ENCODE results near the gene PRKCI. TPM values are rescaled to one million over a fixed set of nuclear protein-coding genes. Genes with fewer than 3 reads are reported as not detected.
"Not testable (repeated sequence)": the region's sequence is repeated elsewhere in the genome, so short reads cannot be mapped to it uniquely, and the experiment has no call there.

Gene PRKCI
- total RNA-seq, 2 donors from 2014 or later = 34.4 to 48.2 TPM

GRCh38 chr3:170275832-170276231 lies 53.6 kb downstream of the PRKCI start:
- intact Hi-C loops (cut with DNase I) = no loop called here
- no peak for DNase-seq

GRCh38 chr3:170277311-170277710 lies 55.1 kb downstream of the PRKCI start:
- H3K9ac ChIP-seq (ENCODE audit: low read depth in 2 of 2, low read length in 2 of 2); H3K27me3 ChIP-seq; DNase-seq; H3K36me3 ChIP-seq; H3K4me3 ChIP-seq; H3K9me3 ChIP-seq; H3K4me1 ChIP-seq; intact Hi-C loops (cut with DNase I): not testable (repeated sequence)
- peak overlapping the region; percentile 60 for H3K27ac ChIP-seq

More at GRCh38 chr3:170275832-170276231, 53.6 kb downstream of the PRKCI start:
- peaks cover 5% of the 10 kb centered on the region for H3K4me1 ChIP-seq
- H3K36me3 ChIP-seq = no peaks in the 10 kb centered on the region
- TF ChIP-seq, protein P1, sequence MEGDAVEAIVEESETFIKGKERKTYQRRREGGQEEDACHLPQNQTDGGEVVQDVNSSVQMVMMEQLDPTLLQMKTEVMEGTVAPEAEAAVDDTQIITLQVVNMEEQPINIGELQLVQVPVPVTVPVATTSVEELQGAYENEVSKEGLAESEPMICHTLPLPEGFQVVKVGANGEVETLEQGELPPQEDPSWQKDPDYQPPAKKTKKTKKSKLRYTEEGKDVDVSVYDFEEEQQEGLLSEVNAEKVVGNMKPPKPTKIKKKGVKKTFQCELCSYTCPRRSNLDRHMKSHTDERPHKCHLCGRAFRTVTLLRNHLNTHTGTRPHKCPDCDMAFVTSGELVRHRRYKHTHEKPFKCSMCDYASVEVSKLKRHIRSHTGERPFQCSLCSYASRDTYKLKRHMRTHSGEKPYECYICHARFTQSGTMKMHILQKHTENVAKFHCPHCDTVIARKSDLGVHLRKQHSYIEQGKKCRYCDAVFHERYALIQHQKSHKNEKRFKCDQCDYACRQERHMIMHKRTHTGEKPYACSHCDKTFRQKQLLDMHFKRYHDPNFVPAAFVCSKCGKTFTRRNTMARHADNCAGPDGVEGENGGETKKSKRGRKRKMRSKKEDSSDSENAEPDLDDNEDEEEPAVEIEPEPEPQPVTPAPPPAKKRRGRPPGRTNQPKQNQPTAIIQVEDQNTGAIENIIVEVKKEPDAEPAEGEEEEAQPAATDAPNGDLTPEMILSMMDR (IDR thresholded peaks at IDR 0.05) = no peak
- no peak overlapping the region for H3K4me3 ChIP-seq
- no peak overlapping the region for H3K27ac ChIP-seq
- H3K9me3 ChIP-seq = no peaks in the 10 kb centered on the region
- H3K27me3 ChIP-seq = no peaks in the 10 kb centered on the region
- no peak overlapping the region for H3K9ac ChIP-seq (ENCODE audit: low read depth in 2 of 2, low read length in 2 of 2)

GRCh38 chr3:170277833-170278580 lies 55.8 kb downstream of the PRKCI start:
- peak overlapping the region; percentile 60 for H3K27ac ChIP-seq
- H3K27me3 ChIP-seq = no peaks in the 10 kb centered on the region
- peak; percentile 36 for DNase-seq
- intact Hi-C loops (cut with DNase I) = no loop called here
- H3K9ac ChIP-seq (ENCODE audit: low read depth in 2 of 2, low read length in 2 of 2) = peak overlapping the region in 1 of 2 donors; percentile 26
- no peaks in the 10 kb centered on the region for H3K36me3 ChIP-seq
- H3K9me3 ChIP-seq = no peaks in the 10 kb centered on the region
- TF ChIP-seq, protein P1 (IDR thresholded peaks at IDR 0.05) = no peak
- H3K4me3 ChIP-seq = no peak overlapping the region
- peaks cover 5% of the 10 kb centered on the region for H3K4me1 ChIP-seq

- peak overlapping the region; percentile 60 for H3K27ac ChIP-seq
- no peak overlapping the region for H3K9ac ChIP-seq (ENCODE audit: low read depth in 2 of 2, low read length in 2 of 2)
- intact Hi-C loops (cut with DNase I) = no loop called here
- H3K9me3 ChIP-seq = no peaks in the 10 kb centered on the region
- H3K36me3 ChIP-seq = no peaks in the 10 kb centered on the region
- H3K4me3 ChIP-seq = no peak overlapping the region
- H3K4me1 ChIP-seq = peaks cover 5% of the 10 kb centered on the region
- DNase-seq = peak; percentile 29
- no peaks in the 10 kb centered on the region for H3K27me3 ChIP-seq
- TF ChIP-seq, protein P1 (IDR thresholded peaks at IDR 0.05) = no peak
Measured at GRCh38 chr3:170278627-170279026, 56.4 kb downstream of the PRKCI start.

DNA sequence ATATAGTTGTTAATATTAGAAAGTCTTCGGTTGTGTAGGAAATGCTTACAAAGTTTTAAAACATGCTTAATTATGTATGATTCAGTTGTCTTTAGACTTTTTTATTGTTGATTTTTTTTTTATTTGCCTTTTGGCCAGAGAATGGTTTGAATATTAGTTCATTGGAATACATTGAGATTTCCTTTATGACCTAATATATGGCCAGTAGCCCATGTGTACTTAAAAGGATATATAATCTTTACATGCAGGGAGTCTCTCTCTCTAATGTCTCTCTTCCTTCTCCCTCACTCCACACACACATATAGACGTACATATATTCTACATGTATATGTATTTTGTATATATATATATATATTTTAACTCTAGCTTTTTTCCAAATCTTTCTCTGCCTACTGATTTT lies 68.0 kb downstream of the PRKCI start:
- Histone ChIP-seq H3K4me1 (no peaks in the 10 kb centered on the region), H3K27ac (no peak overlapping the region), H3K27me3 (no peaks in the 10 kb centered on the region), H3K9ac (ENCODE audit: low read depth in 2 of 2, low read length in 2 of 2) (no peak overlapping the region), H3K36me3 (no peaks in the 10 kb centered on the region), H3K4me3 (no peak overlapping the region), H3K9me3 (no peaks in the 10 kb centered on the region)
- no peak for DNase-seq
- intact Hi-C loops (cut with DNase I) = no loop called here
- TF ChIP-seq, protein P1 (IDR thresholded peaks at IDR 0.05) = no peak

GRCh38 chr3:170295586-170295985 lies 73.4 kb downstream of the PRKCI start:
- intact Hi-C loops (cut with DNase I) = no loop called here
- Histone ChIP-seq H3K27me3 (no peaks in the 10 kb centered on the region), H3K4me1 (no peaks in the 10 kb centered on the region), H3K27ac (no peak overlapping the region), H3K36me3 (no peaks in the 10 kb centered on the region), H3K4me3 (no peak overlapping the region), H3K9ac (ENCODE audit: low read depth in 2 of 2, low read length in 2 of 2) (no peak overlapping the region), H3K9me3 (no peaks in the 10 kb centered on the region)
- DNase-seq = no peak
- TF ChIP-seq, protein P1 (IDR thresholded peaks at IDR 0.05) = no peak
